ENCODE data around the gene KCTD3. TPM values are rescaled to one million over a fixed set of nuclear protein-coding genes. Genes with fewer than 3 reads are reported as not detected.

The KCTD3 gene
- total RNA-seq, 1 donor from 2014 or later = 50.5 TPM

GRCh38 chr1:215645861-215646260, 78.8 kb downstream of the KCTD3 start:
- Mint-ChIP-seq H3K27ac (no peak overlapping the region), H3K4me3 (no peak overlapping the region)

GRCh38 chr1:215647738-215648137, 80.6 kb downstream of the KCTD3 start:
- Mint-ChIP-seq H3K27ac (no peak overlapping the region), H3K27me3 (ENCODE audit: low read depth) (peaks cover 10% of the 10 kb centered on the region), H3K4me3 (no peak overlapping the region), H3K36me3 (no peaks in the 10 kb centered on the region), H3K9me3 (peaks cover 5% of the 10 kb centered on the region), H3K4me1 (peaks cover 15% of the 10 kb centered on the region)
- DNase-seq (ENCODE audit: low spot score in 2 of 2, unreplicated experiment in 2 of 2) = no peak
- TF ChIP-seq, protein P1, sequence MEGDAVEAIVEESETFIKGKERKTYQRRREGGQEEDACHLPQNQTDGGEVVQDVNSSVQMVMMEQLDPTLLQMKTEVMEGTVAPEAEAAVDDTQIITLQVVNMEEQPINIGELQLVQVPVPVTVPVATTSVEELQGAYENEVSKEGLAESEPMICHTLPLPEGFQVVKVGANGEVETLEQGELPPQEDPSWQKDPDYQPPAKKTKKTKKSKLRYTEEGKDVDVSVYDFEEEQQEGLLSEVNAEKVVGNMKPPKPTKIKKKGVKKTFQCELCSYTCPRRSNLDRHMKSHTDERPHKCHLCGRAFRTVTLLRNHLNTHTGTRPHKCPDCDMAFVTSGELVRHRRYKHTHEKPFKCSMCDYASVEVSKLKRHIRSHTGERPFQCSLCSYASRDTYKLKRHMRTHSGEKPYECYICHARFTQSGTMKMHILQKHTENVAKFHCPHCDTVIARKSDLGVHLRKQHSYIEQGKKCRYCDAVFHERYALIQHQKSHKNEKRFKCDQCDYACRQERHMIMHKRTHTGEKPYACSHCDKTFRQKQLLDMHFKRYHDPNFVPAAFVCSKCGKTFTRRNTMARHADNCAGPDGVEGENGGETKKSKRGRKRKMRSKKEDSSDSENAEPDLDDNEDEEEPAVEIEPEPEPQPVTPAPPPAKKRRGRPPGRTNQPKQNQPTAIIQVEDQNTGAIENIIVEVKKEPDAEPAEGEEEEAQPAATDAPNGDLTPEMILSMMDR (IDR thresholded peaks at IDR 0.05; ENCODE audit: unreplicated experiment) = no peak

More at GRCh38 chr1:215645861-215646260, 78.8 kb downstream of the KCTD3 start:
- TF ChIP-seq, protein P1 (IDR thresholded peaks at IDR 0.05; ENCODE audit: unreplicated experiment) = no peak
- Mint-ChIP-seq H3K27me3 (ENCODE audit: low read depth) (peaks cover 9% of the 10 kb centered on the region), H3K9me3 (peaks cover 5% of the 10 kb centered on the region), H3K4me1 (peaks cover 3% of the 10 kb centered on the region), H3K36me3 (no peaks in the 10 kb centered on the region)
- DNase-seq (ENCODE audit: low spot score in 2 of 2, unreplicated experiment in 2 of 2) = no peak

DNA sequence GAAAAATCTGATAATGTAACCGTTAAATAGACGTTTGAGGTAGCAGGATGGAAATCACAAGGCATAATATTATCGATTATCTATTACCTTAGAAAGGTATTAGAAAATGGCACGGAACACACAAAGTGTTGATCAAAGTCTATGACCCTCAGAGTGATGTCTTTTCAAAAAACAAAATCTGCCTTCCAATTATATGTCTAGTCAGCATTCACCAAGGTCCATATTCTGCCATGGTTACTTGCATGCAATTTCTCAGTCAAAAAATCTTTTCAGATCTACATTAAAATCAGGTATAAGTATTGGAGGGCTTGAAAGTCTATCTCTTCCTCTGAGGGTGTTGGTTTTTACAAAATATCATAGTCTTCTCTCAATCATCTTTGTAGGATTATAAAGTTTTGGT, 81.9 kb downstream of the KCTD3 start:
- Mint-ChIP-seq H3K9me3 (peaks cover 4% of the 10 kb centered on the region), H3K27me3 (ENCODE audit: low read depth) (peaks cover 9% of the 10 kb centered on the region), H3K36me3 (no peaks in the 10 kb centered on the region), H3K4me1 (peaks cover 15% of the 10 kb centered on the region), H3K27ac (no peak overlapping the region), H3K4me3 (no peak overlapping the region)
- TF ChIP-seq, protein P1 (IDR thresholded peaks at IDR 0.05; ENCODE audit: unreplicated experiment) = no peak
- DNase-seq (ENCODE audit: low spot score in 2 of 2, unreplicated experiment in 2 of 2) = no peak

DNA sequence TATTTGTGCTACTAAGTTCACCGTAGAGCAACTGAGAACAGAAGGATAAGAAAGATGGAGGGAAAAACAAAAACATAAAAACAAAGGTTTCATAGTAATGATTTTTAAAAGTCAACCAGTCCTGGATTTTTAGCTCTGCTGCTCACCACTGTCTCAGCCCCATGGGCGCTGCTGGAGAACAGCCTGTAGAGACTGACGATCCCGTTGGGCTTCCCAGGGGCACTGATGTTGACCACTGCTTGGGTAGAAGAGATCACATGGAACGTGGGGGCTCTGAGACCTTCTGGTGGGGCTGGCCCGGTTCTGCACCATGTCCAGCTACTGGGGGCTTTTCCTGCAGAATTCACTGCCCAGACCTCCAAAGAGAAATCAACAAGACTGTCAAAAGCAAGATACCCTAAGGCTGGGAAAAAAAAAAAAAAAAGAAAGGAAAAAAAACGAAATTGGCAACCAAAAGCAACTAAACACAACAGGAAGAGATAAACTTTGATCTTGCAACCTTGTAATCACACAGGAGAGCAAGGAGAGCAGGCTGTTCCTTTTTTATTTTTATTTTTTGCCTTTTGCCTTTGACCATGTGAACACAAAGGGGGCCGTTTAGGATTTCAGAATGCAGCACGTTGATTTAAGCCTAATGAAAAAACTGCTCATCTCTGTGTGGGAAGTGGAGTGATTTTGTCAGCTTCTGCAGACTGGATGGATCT, 83.5 kb downstream of the KCTD3 start:
- no peak overlapping the region for H3K4me3 Mint-ChIP-seq
- no peak for DNase-seq (ENCODE audit: low spot score in 2 of 2, unreplicated experiment in 2 of 2)
- H3K9me3 Mint-ChIP-seq = no peaks in the 10 kb centered on the region
- no peaks in the 10 kb centered on the region for H3K36me3 Mint-ChIP-seq
- peaks cover 5% of the 10 kb centered on the region for H3K27me3 Mint-ChIP-seq (ENCODE audit: low read depth)
- peaks cover 15% of the 10 kb centered on the region for H3K4me1 Mint-ChIP-seq
- no peak overlapping the region for H3K27ac Mint-ChIP-seq
- TF ChIP-seq, protein P1 (IDR thresholded peaks at IDR 0.05; ENCODE audit: unreplicated experiment) = no peak

DNA sequence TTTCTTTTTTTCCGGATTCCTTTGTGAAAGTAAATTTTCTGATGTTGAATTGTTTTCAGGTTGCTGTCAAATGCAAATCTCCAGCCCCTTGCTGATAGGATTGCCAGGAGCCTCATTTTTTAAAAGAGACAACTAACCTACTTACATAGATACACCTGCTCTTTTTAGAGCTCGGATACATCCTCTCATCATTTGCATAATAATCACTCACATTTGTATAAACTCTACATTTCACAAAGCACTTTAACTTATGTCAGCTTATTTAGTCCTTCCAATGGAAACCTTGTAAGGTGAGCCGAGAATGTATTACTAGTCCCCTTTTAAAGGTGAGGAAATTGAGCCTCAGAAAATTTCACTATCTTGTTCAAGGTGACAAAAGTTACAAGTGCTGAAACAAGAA, 84.8 kb downstream of the KCTD3 start:
- Mint-ChIP-seq H3K4me3 (no peak overlapping the region), H3K36me3 (no peaks in the 10 kb centered on the region), H3K27ac (no peak overlapping the region), H3K9me3 (no peaks in the 10 kb centered on the region), H3K4me1 (peaks cover 15% of the 10 kb centered on the region), H3K27me3 (ENCODE audit: low read depth) (peaks cover 5% of the 10 kb centered on the region)
- DNase-seq (ENCODE audit: low spot score in 2 of 2, unreplicated experiment in 2 of 2) = no peak
- TF ChIP-seq, protein P1 (IDR thresholded peaks at IDR 0.05; ENCODE audit: unreplicated experiment) = no peak

All from mesothelial cell of epicardium (in vitro differentiated cells).